Measurements from ENCODE around the gene RBMS3.

Gene RBMS3

DNA sequence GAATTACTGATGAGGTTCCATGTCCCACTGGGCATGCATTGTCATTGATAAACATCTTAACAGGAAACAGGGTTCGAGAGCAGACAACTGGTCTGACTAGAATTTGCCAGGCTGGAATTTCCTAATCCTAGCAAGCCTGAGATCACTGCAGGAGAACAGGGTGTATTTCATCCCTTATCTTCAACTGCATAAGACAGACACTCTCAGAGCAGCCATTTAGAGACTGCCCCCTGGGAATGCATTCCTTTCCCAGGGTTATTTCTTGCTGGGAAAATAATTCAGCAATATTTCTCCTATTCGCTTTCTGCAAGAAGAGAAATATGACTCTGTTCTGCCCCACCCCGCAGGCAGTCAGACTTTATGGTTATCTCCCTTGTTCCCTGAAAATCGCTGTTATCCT lies 113.1 kb downstream of the RBMS3 start:
- DNase-seq: peak; percentile 29

DNA sequence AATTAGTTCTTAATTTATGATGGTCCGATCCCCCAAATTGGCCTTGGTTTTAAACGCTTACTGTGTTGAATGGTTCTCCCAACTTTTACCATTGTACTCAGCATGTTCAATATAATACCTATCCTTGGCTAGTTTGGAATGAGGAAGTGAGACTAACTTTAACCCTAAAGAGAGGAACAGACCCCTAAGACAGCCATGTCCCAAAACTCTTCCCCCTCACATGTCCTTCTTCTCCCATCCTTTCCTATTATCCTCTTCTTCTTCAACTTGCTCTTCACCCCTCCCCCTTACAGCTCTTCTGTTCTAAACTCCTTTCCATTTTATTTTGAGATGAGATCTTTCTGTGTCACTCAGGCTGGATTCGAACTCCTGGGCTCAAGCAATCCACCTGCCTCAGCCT lies 116.5 kb downstream of the RBMS3 start:
- DNase-seq: no peak

DNA sequence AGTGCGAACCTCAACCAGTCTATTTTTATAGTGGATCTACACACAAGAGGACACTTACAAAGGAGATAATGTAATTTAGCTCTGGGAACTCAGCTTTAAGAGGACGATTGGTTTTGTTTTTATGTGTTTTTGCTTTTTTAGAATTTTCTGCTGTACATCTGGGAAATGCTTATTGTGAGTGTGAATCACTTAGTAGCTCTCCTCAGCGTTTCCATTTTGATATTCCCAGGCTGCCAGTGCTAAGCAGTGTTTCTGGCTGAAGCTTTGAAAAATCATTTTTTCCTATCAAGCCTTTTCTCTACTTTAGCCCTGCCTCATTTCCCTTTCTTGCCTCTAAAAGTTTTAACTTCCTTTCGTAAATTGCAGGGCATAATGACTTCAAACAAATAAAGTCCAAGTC lies 117.9 kb downstream of the RBMS3 start:
- DNase-seq: no peak

DNA sequence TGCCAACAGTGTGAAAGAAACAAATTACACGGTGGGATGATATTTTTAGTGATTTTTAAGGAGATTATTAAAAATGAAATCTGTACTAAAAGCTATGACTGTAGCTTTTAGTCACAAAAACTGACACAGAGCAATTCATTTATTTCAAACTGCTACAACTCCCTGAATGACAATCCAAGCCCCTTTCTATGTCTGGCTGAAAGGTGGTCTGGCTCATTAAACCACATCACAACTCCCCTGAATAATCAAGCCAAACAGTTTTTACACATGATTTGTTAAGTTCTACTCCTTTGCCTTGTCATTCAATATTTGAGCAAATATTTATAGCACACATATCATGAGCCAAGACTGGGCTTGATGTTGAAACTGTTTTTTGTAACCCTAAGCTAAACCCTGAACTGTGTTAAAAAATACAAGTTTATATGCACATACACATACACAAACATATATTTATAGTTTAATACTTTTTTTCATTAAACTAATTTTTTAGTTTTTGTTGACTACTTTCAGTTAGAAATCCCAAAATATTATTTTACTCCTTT lies 125.5 kb downstream of the RBMS3 start:
- DNase-seq: no peak

DNA sequence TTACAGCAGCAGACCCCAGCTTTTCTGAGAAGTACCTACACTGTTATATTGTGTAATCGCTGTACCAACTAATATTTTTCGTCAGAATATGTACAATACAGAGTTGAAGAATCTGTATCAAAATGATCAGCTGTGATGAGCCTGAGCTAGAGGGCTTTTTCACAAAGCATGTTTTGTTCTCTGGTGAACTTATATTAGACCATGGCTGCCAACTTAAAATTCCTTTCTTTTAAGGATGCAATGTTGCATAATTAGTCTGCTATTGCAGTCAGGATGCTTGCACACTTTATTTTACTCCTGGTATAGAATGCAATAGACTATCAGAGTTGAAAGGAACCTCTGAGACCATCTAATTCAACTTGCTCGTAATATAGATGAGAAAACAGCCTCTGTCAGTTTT lies 127.8 kb downstream of the RBMS3 start:
- peak; percentile 49 for DNase-seq

DNA sequence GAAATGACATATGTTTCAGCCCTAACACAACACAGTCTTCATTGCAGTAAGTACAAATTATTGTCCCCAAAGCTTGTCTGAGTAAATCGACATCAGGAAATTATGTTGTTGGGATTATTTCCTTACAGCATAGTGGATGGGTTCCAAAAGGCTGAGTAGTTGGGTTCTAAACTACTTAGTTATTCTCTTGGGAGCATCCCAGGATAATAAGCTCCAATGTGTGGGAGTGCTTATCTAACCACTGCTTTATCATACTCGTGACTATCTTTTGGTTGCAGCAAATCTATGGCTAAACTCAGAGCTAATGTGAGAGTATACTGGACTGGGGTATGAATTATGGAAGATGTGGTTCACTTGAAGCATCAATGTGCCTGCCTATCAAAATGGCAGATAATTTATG lies 128.5 kb downstream of the RBMS3 start:
- peak; percentile 59 for DNase-seq

DNA sequence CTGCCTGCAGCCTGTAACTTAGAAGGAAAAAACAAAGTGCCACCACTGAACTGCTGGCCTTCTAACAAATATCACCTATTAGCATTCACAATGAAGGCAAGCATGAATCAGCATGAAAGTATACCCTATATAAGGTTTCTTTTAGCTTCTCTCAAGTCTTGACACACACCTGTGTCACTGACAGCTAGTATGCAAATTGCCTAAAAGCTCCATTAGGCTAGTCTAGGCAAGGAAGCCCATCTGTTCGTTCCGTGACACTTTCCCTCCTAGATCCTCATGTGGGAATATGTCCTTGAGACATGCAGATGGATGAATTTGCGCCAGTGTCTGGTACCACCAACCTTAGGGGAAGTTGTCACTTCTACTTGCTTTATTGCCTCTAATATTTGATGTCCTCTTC lies 129.3 kb downstream of the RBMS3 start:
- no peak for DNase-seq

DNA sequence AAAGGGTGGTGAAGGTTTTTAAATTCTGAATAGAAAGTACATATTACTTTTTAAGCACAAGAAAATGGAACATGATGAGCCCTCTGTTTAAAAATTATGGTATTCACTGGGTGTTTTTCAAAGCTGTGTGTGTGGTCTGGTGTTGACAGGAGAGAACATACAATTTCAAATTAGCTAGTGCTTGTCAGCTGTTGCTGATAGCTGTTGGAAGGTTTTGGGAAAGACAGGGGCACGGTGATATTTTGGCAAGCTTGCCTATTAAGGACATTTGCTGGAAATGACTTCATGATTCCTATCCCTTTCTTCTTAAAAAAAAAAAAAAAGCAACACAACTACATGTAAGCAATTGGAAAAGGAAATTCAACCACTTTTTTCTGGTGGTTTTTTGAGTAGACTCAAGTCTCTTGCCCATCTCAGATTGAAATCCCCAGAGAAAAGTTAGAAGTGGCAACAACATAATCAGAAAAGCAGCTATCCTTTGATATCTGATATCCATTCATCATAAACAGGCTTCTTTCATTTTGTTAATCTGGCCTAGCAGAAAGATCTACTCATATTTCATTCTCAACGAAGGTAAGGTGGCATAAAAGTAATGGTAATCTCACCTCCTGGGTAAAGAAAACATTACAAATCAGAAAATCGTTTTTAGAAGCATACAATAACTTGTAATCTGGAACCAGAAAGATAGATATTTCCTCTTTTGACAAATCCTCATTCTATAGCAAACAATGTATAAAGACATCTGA lies 130.0 kb downstream of the RBMS3 start:
- DNase-seq: peak; percentile 58

DNA sequence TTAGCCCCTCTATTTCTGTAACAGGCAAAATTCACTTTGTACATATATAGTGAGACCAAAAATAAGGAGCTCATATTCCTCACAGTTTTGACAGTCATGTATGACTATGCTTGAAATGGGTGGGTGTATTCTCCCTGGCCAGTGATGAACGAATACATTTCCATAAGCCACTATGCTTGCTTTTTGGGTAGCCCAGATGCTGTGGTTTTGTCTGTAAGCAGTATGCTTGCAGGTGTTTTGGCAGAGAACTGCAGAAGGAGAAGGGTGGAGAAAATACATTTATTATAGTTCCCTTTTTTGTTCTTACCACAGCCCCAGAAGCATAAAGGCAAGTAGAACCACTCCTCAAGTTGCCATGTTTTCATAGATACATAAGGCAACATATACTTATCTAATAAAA lies 131.2 kb downstream of the RBMS3 start:
- no peak for DNase-seq

DNA sequence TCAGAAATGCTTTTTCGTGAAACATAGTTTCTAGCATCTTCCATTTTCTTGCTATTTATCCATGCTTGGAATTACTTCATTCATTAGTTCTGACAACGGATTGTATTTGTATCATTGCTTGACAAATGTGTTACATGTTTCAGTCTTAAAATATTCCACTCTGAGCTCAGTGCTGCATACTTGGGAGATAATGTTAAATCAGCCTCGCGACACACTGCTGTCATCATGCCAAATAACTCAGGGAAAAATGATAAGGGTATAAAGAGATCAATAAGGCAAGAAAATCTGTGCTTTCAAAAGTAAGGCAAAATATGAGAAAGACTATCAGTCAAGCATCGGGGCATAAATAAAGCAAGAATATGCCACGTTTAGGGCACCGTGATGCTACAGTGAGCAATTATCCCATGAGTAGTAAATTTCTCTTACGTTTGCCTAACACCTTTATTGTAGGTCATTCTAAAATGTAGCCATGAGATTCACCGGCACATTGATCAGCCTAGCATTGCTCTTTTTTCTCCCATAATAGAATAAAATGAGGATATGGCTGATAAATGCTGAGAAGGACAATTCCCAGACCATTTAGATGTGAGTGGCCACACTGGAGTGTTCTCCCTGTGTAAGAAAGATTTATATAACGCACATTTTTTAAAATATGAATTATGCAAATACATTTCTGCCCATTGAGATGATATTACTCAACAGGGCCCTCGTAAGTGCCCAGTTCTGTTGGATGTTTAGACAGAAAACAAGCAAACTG lies 133.8 kb downstream of the RBMS3 start:
- DNase-seq: no peak

DNA sequence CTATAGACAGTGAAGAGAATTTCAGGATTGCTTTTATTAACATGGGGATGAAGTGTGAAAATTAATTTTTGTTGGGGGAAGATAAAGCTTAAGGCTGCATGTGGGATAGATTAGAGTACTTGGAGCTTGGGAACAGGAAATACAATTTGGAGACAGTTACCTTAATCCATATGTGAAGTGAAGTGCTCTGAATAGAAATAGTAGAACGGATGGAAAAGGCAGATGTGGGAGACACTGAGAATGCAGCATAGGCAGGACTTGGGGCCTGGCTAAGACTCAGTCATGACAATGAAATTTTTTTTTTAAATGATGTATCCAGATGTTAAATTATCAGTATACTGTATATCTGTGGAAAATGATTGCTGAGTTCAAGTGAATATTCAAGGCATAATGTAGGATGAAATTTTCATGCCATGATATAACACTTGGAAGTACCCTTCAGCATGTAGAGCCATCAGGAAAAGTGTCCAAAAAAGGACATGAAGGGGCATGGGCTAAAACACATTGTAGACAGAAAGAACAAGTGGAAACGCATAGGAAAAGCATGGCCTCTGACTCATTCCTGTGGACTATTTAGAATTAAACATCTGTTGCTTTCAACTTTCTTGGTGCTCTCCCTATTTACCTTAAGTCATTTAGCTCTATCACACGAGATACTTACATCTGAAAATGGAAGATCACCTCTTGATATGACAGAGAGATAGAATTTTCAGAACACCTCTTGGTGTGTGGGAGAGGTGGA lies 134.8 kb downstream of the RBMS3 start:
- peak; percentile 49 for DNase-seq

DNA sequence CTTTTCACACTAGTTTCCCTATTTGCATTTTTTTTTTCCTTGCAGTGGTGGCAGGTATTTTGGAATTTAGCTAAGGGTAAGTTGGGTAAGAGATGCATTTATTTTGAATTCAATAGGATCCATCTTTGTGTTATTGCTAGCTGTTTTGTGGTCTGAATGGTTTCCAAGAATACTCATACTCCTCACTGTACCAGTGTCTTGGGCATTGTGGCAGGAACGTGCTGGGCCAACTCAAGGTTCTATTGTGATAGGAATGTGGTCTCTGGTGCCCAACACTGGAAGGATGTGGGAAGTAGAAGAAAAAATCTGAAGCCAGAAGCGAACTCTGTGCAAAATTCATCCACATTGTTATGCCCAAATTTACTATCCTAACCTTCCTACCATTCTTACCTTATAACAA lies 135.6 kb downstream of the RBMS3 start:
- DNase-seq: no peak

DNA sequence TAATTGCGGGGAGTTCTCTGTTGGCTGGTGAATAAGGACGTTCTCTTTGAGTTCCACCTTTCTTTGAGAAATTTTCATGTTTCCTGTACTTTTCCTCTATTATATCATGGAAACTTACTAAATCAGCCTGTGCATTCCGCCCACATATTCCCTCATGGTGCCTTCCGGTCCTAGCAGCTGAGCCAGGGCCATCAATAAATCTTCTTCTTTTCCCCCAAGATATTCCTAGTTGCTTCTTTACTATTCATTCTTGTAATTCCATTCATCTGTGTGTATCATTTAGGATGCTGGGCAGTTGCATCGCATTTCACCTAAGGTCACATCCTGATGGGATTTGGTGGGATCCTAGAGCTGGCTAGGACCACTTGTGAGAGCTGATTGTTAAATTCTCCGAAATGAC lies 139.2 kb downstream of the RBMS3 start:
- DNase-seq: peak; percentile 86

DNA sequence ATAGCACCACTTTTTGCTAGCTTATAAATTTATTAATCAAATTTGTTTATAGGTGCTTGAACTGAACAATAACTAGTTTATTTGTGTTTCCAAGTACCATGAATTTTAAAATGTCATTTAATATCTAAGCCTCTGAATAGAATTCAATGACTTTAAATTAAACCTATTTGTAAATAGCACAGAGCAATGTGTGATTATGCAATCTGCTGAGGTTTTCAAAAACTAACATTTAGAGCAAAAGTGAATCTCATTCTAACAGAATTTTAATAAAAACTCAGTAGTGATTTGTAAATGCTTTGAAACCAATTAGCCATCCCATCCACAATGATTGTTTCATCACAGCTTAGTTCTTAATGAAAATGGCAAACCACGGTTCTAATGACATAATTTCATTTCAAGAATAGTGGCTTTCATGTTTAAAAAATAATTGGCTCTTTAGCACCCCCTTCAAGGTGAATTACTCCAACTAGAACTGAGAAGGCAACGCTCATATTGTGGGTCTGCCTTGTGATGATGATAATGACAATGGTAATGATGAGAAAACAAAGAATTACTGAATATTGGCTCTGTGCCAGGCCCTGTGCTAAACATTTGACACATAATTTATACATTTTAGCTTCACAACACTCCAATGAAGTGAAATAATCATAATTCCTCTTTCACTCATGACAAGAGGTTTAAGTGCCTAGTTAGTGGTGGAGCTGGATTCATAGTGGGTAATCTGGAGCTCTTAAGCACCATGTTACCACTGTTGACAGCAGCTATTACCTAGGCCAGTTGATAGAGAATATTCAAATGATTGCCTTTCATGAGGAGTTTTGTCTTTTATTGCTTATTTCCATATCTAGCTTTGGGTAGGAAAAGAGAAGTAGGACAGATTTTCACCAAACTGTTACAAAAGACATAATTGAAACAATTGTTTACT lies 145.7 kb downstream of the RBMS3 start:
- no peak for DNase-seq

DNA sequence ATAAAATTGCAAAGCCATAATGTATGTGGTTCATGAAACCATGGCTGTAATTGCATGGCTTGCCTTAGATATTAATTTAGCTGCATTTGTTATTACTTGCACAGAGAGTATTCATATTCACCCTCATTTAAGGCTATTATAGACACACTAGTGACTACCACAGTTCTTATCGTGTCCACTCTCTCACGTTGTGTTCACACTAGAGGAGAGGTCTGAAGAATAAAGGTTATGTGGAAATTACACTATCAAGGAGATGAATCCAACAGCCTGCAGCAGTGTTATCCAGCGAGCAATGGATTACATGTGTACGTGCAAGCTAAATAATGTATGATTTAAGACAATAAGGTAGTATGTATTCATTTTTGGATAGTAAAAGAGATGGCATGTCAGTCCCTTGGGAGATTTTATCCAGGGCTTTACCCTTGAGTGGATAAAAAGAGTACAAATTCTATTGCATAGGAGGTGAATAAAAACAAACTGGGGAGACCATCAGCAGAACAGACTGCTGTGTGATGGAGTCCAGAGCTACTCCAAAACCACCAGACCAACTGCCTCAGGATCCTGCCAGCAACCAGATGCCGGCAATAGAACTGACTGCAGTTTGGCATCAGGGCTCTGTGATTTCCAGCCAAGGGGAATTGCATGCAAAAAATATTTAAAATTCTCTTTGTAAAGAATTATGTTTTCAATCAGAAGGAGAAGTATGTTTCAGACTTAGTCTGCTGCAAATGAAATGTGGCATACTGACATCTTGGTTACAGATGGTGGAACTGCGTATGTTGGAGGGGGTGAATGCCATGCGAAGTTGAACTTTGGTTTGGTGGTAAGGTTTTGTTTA lies 146.6 kb downstream of the RBMS3 start:
- DNase-seq: peak; percentile 85

DNA sequence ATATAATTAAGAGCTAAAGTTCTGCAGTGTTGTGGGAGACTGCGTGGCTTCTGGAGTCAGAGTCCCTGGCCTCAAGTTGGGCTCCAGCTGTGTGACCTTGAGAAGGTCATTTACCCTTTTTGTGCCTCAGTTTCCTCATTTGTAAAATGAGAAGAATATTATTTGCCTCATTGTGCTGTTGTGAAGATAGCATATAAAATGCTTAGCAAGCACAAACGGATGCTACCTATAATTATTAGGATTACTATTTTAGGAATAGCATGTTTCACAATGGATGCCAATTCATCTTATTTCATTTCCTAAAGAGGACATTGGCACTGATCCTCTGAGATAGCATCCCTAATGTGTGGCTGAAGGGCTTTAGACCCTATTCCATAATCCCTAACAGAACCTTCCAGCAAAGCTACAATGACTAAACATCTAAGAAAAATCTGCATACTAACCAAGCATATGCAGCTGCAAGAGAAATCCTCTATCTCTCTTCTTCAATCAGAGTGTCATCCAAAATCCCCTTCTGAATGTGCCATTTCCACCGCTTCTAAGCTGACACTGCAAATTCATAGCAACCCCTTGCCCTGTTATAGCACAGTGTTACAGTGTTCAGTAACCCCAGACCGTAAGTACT lies 148.3 kb downstream of the RBMS3 start:
- no peak for DNase-seq

DNA sequence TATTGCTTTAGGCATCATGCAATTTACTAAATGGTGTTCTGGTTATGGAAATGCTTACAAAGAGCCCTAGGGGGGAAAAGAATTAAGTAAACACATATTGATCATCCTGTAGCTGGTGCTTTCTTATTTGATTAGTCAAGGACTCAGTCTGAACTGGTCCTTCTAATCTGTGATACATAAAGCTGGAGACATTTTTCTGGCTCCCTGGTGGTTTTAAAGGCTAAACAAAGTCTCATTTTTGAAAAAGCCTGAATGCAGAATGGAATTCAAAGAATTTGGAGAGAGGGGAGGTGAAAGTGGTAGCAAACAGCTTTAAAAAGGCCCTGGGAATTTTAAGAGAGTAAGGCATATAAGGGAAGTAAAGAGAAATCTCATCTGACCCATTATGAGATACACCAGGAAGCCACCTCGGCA lies 149.7 kb downstream of the RBMS3 start:
- peak; percentile 91 for DNase-seq

DNA sequence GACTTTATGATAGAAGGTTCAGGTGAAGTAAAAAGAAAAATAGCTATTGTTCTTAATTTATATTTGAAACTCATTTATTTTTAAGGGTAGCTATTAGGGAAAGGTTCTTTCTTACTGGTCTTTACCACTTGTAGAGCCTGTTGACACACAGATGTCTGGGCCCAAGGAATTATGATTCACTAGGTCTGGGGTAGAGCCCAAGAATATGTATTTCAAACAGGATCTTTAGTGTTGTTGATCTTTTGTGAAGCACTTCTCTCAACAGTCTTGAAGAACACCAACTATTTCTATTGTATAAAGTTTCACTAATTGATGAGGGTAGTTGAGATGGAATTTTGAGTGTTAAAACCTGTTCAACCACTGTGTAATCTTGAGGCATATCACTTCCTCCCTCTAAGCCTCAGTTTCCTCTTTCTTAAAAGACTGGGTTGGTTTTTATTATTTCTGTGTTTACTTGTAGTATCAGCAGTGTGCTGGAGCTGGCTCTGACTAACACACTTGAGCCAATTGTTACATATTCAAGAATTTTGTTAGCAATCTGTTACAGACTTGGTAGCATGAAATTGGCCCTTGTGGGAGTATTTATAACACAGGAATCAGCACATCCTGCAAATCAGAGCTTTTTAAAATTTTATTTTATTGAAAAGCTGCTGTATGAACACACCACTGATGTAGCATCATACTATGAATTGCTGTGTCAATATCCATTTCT lies 155.9 kb downstream of the RBMS3 start:
- DNase-seq: no peak

DNA sequence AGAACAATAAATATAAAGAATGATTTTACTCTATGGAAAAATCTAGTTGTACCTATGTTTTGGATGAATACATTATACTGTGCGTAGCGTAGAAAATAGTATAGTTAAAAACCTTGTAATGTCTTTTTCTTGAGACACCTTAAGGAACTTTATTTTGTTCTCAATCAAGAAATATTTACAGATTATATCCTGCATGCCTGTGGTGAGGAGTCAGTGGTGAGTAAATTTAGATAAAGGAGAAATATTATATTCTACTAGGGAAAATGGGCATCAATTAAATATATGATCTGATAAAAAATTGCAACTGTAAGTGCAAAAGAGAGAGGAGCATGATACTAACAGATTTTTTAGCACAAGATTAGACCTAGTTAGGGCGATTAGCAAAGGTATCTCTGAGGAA lies 157.7 kb downstream of the RBMS3 start:
- no peak for DNase-seq
